Astrocyte of the cerebellum (primary cell): ENCODE results near the gene KLK5.

Source experiments
- DNase-seq: peaks from one replicate; pipeline ENCODE4 v3.0.0-alpha.2; 2011; ENCODE audit warnings: low read depth
- H3K4me3 ChIP-seq: 2 replicates; pipeline ENCODE4 v1.5.1; 2011; ENCODE audit warnings: mild to moderate bottlenecking, low read depth, low read length, moderate library complexity
- in situ Hi-C: cut with HindIII; loops from 2 replicates; pipeline ENCODE4 v1.10.0; 2017; ENCODE audit warnings: low sequenced_read_pairs
- TF ChIP-seq, protein P1 (sequence below): IDR thresholded peaks from 2 replicates; pipeline ENCODE4 v1.5.1; 2012; ENCODE audit warnings: low read length, low read depth, moderate library complexity, mild to moderate bottlenecking; ENCODE audit errors: missing control alignments

KLK5 gene, protein sequence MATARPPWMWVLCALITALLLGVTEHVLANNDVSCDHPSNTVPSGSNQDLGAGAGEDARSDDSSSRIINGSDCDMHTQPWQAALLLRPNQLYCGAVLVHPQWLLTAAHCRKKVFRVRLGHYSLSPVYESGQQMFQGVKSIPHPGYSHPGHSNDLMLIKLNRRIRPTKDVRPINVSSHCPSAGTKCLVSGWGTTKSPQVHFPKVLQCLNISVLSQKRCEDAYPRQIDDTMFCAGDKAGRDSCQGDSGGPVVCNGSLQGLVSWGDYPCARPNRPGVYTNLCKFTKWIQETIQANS

GRCh38 chr19:50952910-50953309, at the start of gene KLK5:
TSS of gene KLK5 (minus strand) at chr19:50953038. CDS start at chr19:50952657, 381 bp downstream.
- no peak for DNase-seq
- no peak within 1 kb of the TSS for H3K4me3 ChIP-seq
- TF ChIP-seq, protein P1, sequence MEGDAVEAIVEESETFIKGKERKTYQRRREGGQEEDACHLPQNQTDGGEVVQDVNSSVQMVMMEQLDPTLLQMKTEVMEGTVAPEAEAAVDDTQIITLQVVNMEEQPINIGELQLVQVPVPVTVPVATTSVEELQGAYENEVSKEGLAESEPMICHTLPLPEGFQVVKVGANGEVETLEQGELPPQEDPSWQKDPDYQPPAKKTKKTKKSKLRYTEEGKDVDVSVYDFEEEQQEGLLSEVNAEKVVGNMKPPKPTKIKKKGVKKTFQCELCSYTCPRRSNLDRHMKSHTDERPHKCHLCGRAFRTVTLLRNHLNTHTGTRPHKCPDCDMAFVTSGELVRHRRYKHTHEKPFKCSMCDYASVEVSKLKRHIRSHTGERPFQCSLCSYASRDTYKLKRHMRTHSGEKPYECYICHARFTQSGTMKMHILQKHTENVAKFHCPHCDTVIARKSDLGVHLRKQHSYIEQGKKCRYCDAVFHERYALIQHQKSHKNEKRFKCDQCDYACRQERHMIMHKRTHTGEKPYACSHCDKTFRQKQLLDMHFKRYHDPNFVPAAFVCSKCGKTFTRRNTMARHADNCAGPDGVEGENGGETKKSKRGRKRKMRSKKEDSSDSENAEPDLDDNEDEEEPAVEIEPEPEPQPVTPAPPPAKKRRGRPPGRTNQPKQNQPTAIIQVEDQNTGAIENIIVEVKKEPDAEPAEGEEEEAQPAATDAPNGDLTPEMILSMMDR: no peak
- in situ Hi-C loops: no loop called here

DNA sequence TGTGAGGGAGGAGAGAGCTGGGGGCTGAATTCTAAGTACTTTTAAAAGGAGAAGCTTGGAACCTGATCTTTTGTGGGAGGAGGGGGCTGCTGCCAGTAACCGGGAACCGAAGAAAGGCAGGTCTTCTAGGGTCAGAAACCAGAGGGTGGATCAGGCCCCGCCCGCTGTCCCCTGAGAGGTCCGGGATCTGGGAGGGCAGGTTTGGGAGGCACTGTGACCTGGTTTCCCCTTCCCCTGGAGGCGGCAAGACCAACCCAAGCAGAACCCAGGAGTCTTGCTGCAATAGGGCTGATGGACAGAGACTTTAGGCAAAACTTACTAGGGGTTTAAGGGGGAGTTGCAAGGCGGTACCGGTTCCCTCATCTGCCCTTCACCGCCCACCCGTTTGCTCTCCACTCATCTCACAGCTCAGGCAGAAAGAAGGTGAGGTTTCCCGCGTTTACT, 49.3 kb upstream of the KLK5 start:
- TF ChIP-seq, protein P1: no peak
- H3K4me3 ChIP-seq: no peak overlapping the region
- in situ Hi-C loops: no loop called here

DNA sequence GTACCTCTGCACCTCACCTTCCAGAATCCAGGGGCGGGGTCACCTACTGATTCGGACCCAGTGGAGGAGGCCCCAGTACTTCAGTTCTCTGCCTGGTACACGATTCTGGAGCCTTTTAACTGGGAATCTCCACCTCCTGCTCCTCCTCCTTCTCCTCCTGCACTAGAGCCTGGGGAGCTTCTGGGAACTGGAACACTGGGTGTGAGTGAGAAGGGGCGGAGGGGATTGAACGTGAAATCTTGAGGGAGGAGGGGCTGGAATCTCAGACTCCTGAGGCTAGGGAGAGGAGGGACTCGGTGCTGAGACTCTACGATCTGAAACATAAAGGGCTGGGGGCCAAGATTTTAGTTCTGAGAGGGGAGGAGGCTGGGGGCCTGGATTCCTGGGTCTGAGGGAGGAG, 48.7 kb upstream of the KLK5 start, which contains the start of gene KLK8:
Gene KLK8 (minus strand): TSS at position 90 of the 400 bp plus-strand sequence. CDS start 437 bp downstream, outside the sequence.
- DNase-seq: no peak
- TF ChIP-seq, protein P1: no peak
- in situ Hi-C loops: no loop called here
- no peak within 1 kb of the TSS for H3K4me3 ChIP-seq

More for the DNA sequence above, 49.3 kb upstream of the KLK5 start:
- DNase-seq: no peak

- in situ Hi-C loops: no loop called here
- no peak overlapping the region for H3K4me3 ChIP-seq
- no peak for DNase-seq
- TF ChIP-seq, protein P1: no peak
These were observed 48.1 kb upstream of the KLK5 start for GRCh38 chr19:51000981-51001380.

DNA sequence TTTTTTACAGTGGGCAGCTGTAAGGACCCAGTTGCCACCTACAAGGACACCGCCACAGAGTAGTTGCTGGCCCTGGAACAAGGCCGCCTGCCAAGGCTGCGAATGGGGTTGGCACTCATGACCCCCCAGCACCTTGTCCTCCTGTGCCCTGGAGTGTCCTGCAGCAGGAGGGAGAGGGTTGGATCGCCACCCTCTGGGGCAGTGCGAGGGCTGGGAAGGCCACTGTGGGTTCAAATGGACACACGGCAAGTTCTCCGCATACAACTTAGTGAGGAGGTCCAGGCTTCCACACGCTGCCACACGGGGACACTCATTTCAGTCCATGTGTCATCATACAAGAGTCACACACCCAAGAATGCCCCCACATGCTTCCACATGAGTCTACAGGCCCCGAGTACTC, 47.6 kb upstream of the KLK5 start:
- in situ Hi-C loops: no loop called here
- H3K4me3 ChIP-seq: no peak overlapping the region
- TF ChIP-seq, protein P1: no peak
- no peak for DNase-seq

DNA sequence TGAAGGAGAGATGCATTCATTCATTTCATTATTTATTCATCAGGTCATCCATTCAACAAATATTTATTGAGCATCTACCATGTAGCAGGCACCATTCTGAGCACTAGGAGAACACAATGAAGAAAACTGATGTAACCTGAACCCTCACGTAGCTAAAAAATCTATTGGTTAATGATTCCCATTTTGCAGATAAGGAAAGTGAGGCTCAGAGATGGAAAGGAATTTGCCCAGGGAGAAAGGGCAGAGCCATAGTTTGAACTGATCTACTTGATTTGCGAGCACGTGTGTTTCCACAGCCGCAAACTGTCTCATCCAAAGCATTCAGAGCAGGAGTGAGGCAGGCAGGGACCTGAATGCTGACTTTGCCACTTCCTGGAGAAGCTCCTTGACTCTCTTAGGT, 45.8 kb upstream of the KLK5 start:
- TF ChIP-seq, protein P1: no peak
- in situ Hi-C loops: no loop called here
- no peak overlapping the region for H3K4me3 ChIP-seq
- no peak for DNase-seq

- TF ChIP-seq, protein P1: no peak
- in situ Hi-C loops: no loop called here
- no peak for DNase-seq
- no peak overlapping the region for H3K4me3 ChIP-seq
These were observed 45.2 kb upstream of the KLK5 start for GRCh38 chr19:50998061-50998460.
